IPS-20b (cell line): ENCODE measurements around the gene TRIM67.

Experiments used
- H3K27ac ChIP-seq: one replicate; pipeline ENCODE4 v1.5.1; 2013; ENCODE audit warnings: low read length
- H3K27me3 ChIP-seq: 2 replicates; pipeline ENCODE4 v1.6.1; 2013; ENCODE audit warnings: mild to moderate bottlenecking, low read length, inconsistent platforms; ENCODE audit not compliant: insufficient read depth
- H3K36me3 ChIP-seq: 2 replicates; pipeline ENCODE4 v1.6.1; 2013; ENCODE audit warnings: low read depth, mild to moderate bottlenecking, inconsistent platforms, low read length, moderate library complexity; ENCODE audit not compliant: insufficient read depth
- H3K4me1 ChIP-seq: 2 replicates; pipeline ENCODE4 v1.6.1; 2013; ENCODE audit warnings: mild to moderate bottlenecking, control low read depth, inconsistent platforms, low read length, moderate library complexity; ENCODE audit not compliant: insufficient read depth
- H3K4me3 ChIP-seq: 2 replicates; pipeline ENCODE4 v1.5.1; 2013; ENCODE audit warnings: mild to moderate bottlenecking, low read length, inconsistent platforms
- H3K9ac ChIP-seq: 2 replicates; pipeline ENCODE4 v1.6.1; 2013; ENCODE audit warnings: low read depth, mild to moderate bottlenecking, inconsistent platforms, low read length, moderate library complexity
- H3K9me3 ChIP-seq: 2 replicates; pipeline ENCODE4 v1.6.1; 2013; ENCODE audit warnings: mild to moderate bottlenecking, low read depth, low read length, inconsistent platforms; ENCODE audit not compliant: insufficient read depth

Gene TRIM67

DNA sequence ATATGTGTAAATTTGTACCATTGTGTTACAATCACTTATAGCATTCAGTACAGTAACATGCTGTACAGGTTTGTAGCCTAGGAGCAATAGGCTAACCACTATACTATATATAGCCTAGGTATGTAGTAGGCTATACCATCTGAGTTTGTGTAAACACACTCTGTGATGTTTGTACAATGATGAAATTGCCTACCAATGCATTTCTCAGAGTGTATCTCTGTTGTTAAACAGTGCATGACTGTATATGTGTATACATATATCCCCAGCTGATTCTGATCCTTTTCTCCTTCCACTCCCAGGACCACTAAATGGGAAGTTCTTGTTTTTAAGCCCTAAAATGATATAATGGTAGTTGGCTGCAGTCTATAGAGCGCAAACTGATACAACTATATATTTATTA is 86.9 kb downstream of the TRIM67 start:
- Histone ChIP-seq H3K36me3 (peaks cover 31% of the 10 kb centered on the region), H3K9me3 (no peaks in the 10 kb centered on the region), H3K4me1 (no peaks in the 10 kb centered on the region), H3K9ac (no peak overlapping the region), H3K27ac (no peak overlapping the region), H3K27me3 (no peaks in the 10 kb centered on the region), H3K4me3 (no peak overlapping the region)

DNA sequence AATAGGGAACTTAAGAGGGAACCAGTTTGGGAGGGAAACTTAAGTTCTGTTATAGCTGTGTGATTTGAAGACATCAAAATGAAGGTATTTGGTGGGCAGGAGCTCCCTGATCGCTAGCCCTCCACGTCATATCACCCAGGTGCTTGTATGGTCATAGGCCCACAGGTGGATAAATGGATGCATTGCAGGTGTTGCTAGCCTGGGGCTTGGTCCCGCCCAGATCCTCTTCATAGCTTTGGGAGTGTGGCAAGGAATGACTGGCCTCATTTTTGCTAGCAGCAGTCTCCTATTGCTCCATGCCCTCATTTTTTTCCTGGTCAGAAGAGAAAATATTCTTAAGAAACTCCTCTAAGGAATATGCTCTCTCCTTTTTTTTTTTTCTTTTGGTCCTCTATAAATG is 90.5 kb downstream of the TRIM67 start:
- H3K9ac ChIP-seq, result no peak overlapping the region
- no peaks in the 10 kb centered on the region for H3K27me3 ChIP-seq
- no peaks in the 10 kb centered on the region for H3K4me1 ChIP-seq
- H3K27ac ChIP-seq, result no peak overlapping the region
- H3K9me3 ChIP-seq, result no peaks in the 10 kb centered on the region
- peaks cover 42% of the 10 kb centered on the region for H3K36me3 ChIP-seq
- H3K4me3 ChIP-seq, result no peak overlapping the region

DNA sequence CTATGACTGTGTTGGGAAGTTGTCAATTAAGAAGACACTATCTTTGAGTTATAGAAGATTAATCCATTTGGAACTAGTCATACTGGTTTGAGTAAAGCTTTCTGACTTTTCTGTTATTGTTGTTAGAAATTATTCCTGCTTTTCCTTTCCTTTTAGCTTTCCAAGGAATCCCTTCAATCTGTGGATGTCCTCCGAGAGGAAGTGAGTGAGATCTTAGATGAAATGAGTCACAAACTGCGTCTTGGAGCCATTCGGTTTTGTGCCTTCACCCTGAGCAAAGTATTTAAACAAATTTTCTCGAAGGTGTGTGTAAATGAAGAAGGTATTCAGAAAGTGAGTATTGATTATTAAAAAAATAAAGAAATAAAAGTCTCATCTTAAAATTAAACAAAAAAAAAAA is 98.5 kb downstream of the TRIM67 start:
- no peaks in the 10 kb centered on the region for H3K4me1 ChIP-seq
- H3K9me3 ChIP-seq, result no peaks in the 10 kb centered on the region
- no peaks in the 10 kb centered on the region for H3K27me3 ChIP-seq
- no peak overlapping the region for H3K27ac ChIP-seq
- no peak overlapping the region for H3K4me3 ChIP-seq
- H3K9ac ChIP-seq, result no peak overlapping the region
- H3K36me3 ChIP-seq, result peaks cover 81% of the 10 kb centered on the region

DNA sequence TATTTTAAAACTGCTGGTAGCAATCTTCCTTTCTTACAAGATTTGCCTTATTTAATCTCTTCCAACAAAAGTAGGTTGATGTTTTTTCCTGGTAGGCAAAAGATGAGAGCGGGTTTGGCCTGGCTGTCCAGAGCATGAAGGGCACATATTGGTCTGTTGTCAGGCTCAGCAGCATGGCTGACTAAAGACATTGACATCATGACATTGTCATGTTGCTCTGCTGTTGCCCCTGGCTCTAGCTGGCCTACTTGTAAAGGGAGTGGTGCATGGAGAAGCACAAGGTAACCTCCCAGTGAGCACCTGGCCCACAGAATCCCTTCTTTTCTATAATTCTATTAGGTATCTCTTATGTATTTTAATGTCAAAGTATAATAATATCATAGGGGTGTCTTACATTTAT is 102.8 kb downstream of the TRIM67 start:
- H3K36me3 ChIP-seq, result peaks cover 81% of the 10 kb centered on the region
- H3K27me3 ChIP-seq, result no peaks in the 10 kb centered on the region
- no peak overlapping the region for H3K27ac ChIP-seq
- H3K9ac ChIP-seq, result no peak overlapping the region
- H3K4me3 ChIP-seq, result no peak overlapping the region
- no peaks in the 10 kb centered on the region for H3K4me1 ChIP-seq
- H3K9me3 ChIP-seq, result no peaks in the 10 kb centered on the region

DNA sequence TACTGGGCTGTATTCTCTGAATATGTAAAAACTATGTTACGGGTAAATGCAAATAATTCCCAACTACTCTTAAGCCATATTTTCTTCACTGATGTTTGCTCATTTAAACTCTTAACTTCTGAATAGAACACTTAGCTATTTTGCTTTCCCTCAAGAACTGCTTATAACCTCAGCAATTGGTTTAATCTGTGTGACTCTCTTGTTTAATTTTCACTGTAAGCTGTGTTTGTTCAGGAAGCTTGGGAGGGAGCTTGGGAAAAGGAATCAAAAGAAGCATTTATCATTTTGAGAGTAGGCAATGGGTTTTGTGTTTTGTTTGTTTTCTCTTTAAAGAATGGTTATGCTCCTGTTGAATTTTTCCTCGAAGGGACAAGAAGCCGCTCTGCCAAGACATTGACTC is 103.5 kb downstream of the TRIM67 start:
- Histone ChIP-seq H3K9me3 (no peaks in the 10 kb centered on the region), H3K4me3 (no peak overlapping the region), H3K9ac (no peak overlapping the region), H3K4me1 (no peaks in the 10 kb centered on the region), H3K27ac (no peak overlapping the region), H3K27me3 (no peaks in the 10 kb centered on the region), H3K36me3 (peaks cover 81% of the 10 kb centered on the region)

DNA sequence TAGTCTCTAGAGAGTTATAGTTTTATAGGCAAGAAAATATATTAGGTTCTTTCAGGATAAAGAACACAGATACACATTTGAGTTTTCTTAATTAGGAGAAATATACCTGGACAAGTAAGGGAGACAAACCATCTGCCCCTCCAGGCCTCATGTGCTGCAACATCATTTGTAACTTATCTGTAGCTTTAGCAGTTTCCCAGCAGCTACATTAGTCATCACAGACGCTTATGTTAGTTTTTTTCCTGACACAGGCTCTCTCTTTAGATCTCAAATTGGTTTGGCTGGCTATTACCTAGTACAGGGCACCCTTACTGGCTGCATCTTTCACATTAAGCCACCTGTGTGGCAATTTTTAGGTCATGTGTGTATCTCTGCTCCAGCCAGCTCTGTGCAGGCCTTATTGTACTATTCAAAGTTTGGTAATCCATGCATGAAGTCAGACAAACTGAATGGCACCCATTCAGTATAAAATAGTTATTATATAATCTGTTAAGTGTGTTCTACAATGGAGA is 105.0 kb downstream of the TRIM67 start:
- H3K4me3 ChIP-seq, result no peak overlapping the region
- H3K36me3 ChIP-seq, result peaks cover 77% of the 10 kb centered on the region
- no peaks in the 10 kb centered on the region for H3K4me1 ChIP-seq
- no peak overlapping the region for H3K27ac ChIP-seq
- no peaks in the 10 kb centered on the region for H3K9me3 ChIP-seq
- H3K9ac ChIP-seq, result no peak overlapping the region
- H3K27me3 ChIP-seq, result no peaks in the 10 kb centered on the region
